CD4-positive, alpha-beta T cell treated with Interleukin-12 subunit alpha and Interleukin-12 subunit beta, for 1 hour (primary cell): ENCODE measurements around the gene C6orf47.

ENCODE experiments used
- DNase-seq: peaks from one replicate; pipeline ENCODE4 v3.0.0-alpha.2; 2020

The C6orf47 gene

GRCh38 chr6:31687321-31687720 lies 26.7 kb upstream of the C6orf47 start:
- no peak for DNase-seq

DNA sequence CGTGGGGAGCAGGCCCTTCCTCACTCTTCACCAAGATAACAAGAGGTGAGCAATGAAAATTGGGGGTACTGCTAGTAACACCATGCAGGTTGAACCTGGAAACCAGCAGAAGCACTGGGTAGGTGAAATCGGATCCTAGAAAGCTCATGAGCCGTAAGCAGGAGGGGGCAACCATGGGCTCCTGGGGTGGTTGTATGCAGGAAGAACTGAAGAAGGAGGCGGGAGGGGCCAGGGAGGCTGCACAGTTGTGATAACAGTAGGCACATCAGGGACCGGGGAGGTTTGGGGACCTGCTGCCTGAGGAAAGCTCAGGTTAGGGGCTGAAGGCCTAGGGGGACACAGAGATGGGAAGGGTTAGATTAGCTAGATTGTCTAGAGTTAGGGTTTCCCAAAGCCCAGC lies 25.9 kb upstream of the C6orf47 start:
- no peak for DNase-seq

DNA sequence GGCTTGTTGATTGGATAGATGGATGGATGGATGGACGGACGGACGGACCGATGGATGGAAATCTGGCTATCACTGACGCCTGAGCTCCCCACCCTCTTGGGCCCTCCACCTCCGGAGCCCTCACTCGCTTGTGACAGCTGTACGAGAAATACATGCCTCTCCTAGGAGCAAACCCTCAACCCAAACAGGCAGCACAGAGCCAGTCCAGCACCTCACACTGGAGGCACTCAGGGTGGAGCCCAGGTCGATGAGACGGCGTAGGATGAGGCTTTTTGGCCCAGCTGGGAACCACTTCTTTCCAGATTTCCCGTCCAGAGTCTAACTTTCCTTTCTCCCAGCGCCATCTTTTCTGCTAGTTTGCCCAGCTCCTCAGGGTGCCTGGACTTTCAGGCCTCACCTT lies 23.0 kb upstream of the C6orf47 start:
- no peak for DNase-seq

DNA sequence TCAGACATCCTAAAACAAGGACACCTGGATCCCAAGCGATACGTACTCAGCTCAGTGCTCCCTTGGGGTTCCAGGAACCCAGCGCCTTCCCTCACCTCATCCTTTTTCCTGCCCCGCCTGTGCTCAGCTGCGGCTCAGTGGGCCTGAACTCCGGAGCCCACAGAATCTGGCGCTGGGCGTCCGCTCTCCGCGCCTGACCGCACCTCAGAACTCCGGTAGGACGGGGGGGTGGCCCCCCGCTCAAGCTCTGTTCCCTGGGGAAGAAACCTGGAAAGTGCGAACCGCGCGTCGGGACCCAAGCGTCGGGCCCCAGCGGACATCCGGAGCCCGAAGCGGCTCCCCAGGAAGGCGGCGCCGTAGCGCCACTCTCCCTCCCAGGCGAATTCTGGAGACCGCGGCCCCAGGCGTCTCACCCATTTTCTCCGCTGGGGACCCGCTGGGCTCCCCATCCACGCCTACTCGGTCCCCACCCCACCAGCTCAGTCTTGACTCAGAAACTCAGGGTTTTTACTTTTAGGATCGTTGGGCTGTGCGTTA lies 20.6 kb upstream of the C6orf47 start:
- DNase-seq: peak; percentile 41

GRCh38 chr6:31680226-31681134 lies 19.9 kb upstream of the C6orf47 start, which contains the start of gene LY6G5C:
TSS of gene LY6G5C (minus strand) at chr6:31681067. CDS start at chr6:31680373, 694 bp downstream.
- DNase-seq: peak; percentile 79

DNA sequence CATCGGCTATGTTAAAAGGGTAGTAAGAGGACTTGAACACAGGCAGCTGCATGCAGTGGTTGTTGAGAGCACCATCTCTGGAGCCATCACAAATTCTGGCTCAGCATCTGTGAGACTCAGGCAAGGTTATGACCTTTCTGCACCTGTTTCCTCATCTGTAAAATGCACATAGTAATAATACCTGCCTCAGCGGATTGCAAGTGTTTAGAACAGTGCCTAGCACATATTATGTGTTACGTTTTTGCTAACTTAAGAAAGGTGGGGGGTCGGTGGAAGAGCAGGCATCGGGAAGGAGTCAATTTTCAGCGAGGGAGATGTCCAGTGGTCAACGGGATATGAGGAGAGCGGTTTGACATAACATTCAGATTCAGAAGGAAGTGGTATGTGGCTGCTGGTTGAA lies 17.4 kb upstream of the C6orf47 start:
- no peak for DNase-seq

- no peak for DNase-seq
These were observed 16.3 kb upstream of the C6orf47 start for GRCh38 chr6:31676904-31677303.

DNA sequence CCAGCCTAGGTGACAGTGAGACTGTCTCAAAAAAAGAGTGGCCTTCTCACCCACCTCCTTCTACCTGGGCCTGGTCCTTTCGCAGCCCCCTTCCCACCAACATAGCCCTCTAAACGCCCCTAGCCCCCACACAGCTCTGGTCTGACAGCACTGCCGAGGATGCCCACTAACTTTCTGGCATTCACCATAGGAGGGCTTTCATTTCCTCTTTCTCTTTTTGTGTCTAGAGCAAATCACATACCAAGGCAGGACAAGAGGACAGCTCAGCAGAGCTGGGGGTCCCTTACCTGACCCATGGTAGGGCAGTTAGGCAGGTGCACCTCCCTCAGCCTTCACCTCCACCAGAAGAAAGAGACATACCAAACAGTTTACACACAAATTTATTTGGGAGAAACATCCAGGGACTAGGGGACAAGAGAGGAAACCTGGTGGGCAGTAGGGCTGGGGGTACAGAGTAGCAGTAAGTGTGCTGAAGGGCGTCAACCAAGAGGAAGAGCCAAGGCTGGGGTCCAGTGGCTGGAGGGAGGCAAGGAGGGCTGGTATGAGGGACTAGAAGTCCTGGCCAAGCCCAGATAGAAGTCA lies 15.8 kb upstream of the C6orf47 start:
- DNase-seq: no peak

GRCh38 chr6:31669676-31670075 lies 9.1 kb upstream of the C6orf47 start, which contains the start of gene LY6G5B:
TSS of gene LY6G5B (plus strand) at chr6:31669976. CDS start at chr6:31670951, 975 bp downstream.
- no peak for DNase-seq

- DNase-seq: no peak
These were observed 5.9 kb upstream of the C6orf47 start for GRCh38 chr6:31666337-31666965.

DNA sequence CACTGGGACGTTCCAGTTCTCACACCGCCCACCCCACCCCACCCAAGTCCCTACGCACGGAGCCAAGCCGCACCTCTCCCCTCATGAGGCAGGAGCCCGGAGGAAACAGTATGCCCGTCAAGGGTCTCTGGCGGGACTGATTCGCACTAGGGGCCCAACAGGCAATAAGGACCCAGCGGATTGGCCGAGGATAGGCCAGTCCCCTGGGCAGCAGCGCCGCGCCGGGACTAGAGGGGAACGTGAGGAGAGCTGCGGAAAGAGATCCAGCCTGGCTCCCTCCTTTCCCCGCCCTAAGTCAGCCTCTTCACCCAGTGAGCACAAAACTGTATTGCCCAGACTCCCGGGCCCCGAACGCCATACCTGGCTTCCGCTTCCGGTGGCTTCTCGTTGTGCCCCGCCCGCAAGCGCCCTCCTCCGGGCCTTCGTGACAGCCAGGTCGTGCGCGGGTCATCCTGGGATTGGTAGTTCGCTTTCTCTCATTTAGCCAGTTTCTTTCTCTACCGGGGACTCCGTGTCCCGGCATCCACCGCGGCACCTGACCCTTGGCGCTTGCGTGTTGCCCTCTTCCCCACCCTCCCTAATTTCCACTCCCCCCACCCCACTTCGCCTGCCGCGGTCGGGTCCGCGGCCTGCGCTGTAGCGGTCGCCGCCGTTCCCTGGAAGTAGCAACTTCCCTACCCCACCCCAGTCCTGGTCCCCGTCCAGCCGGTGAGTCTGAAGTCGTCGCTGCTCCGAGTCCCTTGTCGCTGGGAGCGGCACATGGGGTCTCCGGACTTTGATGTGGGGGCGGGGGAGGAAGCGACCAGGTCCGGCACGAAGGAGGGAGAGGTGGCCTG lies 5.1 kb upstream of the C6orf47 start, which contains the start of gene CSNK2B:
Gene CSNK2B, plus strand, starts transcription at position 580 of the 836 bp plus-strand sequence. CDS start 752 bp downstream, outside the sequence.
- peak; percentile 98 for DNase-seq

- DNase-seq: peak; percentile 93
These were observed 4.4 kb upstream of the C6orf47 start, which contains the start of gene GPANK1 for GRCh38 chr6:31664790-31665500. TSS of gene GPANK1 (minus strand) at chr6:31664997. CDS start at chr6:31664478, 519 bp downstream.

DNA sequence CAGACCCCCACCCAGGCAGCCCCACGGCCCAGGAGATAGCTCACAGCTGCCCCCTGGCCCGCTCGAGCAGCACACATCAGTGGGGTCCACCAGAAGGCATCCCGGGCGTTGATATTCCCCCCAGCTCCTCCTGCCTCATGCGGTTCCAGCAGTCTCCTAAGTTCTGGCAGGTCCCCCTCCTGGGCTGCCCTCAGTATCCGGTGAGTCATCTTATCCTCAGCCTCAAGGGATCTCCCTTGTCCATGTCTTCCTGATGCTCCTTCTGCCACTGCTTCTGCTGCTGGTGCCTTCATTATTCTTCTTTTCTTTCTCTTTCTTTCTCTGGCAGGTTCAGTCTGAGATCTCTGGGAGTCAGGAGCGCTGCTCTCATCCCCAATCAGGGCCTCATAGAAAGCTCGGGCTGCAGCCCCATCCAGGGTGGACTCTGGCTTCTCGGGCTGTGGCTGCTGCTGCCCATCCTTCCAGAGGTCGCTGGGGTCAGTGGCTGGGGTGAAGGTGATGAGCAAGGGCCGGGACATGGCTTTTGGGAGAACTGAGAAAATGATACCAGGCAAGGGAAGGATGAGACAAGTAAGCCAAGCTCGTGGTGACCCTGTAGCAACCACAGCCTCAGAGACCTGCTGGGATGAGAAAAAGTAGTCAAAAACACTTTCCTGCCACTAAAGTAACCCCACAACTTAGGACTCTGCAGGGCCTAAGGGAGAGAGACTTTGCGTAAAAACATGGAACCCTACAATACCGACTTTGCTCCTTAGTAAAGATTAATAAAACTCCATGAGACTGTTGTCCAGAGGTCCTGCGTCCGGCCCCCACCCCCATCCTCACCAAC lies 3.6 kb upstream of the C6orf47 start:
- DNase-seq: no peak

DNA sequence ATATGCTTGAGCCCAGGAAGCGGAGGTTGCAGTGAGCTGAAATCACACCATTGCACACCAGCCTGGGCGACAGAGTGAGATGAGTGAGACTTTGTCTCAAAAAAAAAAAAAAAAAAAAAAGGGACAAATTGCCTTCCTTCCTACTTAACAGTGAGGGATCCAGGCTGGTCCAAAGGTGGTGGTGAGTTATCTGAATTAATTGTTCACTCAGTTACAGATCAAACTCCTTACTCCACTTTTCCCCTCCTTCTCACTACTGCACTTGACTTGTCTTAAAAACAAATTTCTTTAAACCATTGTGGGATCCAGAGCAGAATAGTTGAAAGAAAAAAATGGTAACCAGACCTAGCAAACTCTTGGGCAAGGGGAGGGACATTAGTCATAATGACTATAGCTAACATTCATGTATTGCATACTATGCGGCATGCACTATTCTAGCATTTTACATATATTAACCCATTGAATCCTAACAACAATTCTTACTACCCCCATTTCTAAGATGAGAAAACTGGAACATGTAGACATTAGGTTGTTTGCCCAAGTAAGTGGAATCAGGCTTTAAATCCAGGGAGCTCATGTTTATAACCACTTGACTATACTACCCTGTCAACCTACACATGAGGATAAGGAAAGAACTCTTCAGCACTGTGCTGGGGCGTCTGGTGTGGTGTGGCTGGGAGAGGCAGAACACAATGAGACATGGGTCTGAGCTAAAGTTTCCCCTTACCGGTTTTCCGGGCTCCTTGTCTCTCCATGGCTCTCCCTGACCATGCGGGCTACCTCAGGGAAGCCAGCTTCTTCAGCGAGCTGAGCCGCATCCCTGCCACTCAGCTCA lies 2.8 kb upstream of the C6orf47 start:
- no peak for DNase-seq

- DNase-seq: no peak
These were observed 1.6 kb upstream of the C6orf47 start for GRCh38 chr6:31662124-31662723.

- no peak for DNase-seq
These were observed 915 bp upstream of the C6orf47 start for GRCh38 chr6:31661262-31662123.

DNA sequence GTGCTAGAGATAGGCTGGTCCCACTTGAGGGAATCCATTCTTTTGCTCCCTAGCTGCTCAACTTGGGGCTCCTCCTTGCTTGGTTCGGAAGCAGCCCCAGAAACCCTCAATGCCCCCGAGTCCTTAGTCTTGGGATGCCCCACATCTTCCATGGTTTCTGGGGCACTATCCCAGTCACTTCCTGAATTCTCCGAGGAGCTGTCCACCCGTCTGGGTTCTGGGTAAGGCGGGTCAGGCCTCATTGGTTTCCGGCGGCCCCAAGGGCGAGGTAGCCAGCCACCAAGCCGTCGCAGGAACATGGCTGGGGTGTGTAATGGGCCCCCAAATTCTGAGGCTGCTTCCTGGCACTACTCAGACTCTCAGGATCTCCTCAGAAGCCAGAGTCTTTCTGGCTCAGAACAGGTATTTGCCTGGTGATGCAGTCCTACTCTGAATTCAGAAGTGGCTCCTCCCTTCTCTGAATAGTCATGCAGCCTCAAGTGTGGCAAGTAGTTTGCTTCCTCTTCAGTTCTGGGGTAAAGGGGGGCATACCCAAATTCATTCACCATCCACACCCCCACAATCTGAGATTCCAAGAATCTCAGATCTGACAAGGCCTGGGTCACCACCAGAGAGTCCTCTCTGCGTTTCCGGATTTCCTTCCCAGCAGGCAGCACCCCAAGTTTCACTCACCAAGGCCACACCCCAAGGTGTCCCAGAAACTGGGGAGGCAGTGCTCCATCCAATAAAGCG lies 763 bp downstream of the C6orf47 start:
- DNase-seq: peak; percentile 43
